ENCODE results near the gene TBC1D14.

DNA sequence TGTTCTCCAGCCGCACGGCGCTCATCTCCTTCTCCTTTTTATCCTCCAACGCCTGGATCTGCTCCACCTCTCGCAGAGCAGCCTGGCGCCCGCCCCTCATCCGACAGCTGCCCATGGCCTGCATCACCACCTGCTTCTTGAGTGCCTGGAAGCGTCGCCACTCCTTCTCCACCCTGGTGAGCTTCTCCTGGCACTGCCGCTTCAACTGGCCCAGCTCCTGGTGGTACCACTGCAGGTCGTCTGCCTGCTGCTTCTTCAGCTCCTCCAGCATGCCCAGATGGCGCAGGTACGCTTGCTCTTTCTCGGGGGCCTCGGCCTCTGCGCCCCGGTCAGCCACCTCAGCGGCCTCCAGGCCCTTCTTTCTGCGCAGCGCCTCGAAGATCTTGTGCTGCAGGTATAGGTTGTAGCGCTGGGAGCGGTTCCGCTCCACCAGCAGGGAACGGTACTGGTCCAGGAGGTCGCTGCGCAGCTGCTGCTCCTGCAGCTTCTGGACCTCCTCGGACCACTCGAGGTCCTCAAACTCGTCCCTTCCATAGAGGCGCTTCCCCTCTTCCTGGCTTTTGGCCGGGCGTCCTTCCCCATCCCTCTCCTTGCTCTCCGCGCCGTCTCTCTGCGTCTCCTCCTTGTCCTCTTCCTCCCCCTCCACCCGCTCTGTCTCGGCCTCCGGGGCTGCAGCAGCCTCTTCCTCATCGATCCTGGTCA lies 132.3 kb downstream of the TBC1D14 start:
- TF ChIP-seq, protein P1, sequence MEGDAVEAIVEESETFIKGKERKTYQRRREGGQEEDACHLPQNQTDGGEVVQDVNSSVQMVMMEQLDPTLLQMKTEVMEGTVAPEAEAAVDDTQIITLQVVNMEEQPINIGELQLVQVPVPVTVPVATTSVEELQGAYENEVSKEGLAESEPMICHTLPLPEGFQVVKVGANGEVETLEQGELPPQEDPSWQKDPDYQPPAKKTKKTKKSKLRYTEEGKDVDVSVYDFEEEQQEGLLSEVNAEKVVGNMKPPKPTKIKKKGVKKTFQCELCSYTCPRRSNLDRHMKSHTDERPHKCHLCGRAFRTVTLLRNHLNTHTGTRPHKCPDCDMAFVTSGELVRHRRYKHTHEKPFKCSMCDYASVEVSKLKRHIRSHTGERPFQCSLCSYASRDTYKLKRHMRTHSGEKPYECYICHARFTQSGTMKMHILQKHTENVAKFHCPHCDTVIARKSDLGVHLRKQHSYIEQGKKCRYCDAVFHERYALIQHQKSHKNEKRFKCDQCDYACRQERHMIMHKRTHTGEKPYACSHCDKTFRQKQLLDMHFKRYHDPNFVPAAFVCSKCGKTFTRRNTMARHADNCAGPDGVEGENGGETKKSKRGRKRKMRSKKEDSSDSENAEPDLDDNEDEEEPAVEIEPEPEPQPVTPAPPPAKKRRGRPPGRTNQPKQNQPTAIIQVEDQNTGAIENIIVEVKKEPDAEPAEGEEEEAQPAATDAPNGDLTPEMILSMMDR (IDR thresholded peaks at IDR 0.05), result no peak
- no peak for TF ChIP-seq POLR2A (IDR thresholded peaks at IDR 0.05)

Data from heart left ventricle (tissue), 13 donors.